SK-N-SH (cell line): ENCODE results near the gene PRKAB1. TPM values are rescaled to one million over a fixed set of nuclear protein-coding genes. Genes with fewer than 3 reads are reported as not detected.

Source experiments
- CTCF ChIA-PET: fragments of 300-600, 350-600 bp; formaldehyde crosslinking; extraction: SDS; loops from one replicate; lab custom pipeline; 2021; lab: Yijun Ruan, JAX
- POLR2A ChIA-PET: fragments of 350-600 bp; sonication (Branson Sonifier 250); formaldehyde crosslinking; extraction: SDS; loops from one replicate; lab custom pipeline; 2020; ENCODE audit warnings: antibody characterized with exemption, inconsistent platforms; lab: Yijun Ruan, JAX
- DNase-seq: peaks from one replicate; pipeline ENCODE4 v3.0.0; 2012
- H2AFZ ChIP-seq: fragments of 200-600 bp; sonication (generic); 2 replicates; pipeline ENCODE4 v1.8.1; 2016; ENCODE audit warnings: antibody characterized with exemption, mild to moderate bottlenecking, low read depth
- H3F3A ChIP-seq: fragments of 200-600 bp; sonication (generic); replicated peaks from 2 replicates; pipeline ENCODE3; 2016; ENCODE audit warnings: antibody characterized with exemption, mild to moderate bottlenecking; ENCODE audit not compliant: insufficient read depth
- H3K27ac ChIP-seq, 2 experiments: fragments of 200-500 bp in 1 of 2; fragments of 200-600 bp in 1 of 2; sonication (Bioruptor generic) in 1 of 2; sonication (generic), shearing (Covaris generic) in 1 of 2; 2 replicates each; pipeline versions ENCODE4 v1.5.1 to v1.6.1; 2014 to 2016; ENCODE audit warnings: low read depth in 2 of 2, inconsistent platforms in 1 of 2, low read length in 1 of 2, mild to moderate bottlenecking in 1 of 2, mixed read lengths in 1 of 2
- H3K27me3 ChIP-seq: fragments of 200-600 bp; sonication (generic), shearing (Covaris generic); 2 replicates; pipeline ENCODE4 v1.6.1; 2016; ENCODE audit warnings: mixed run types; ENCODE audit not compliant: insufficient read depth
- H3K36me3 ChIP-seq, 2 experiments: fragments of 200-500 bp in 1 of 2; fragments of 200-600 bp in 1 of 2; sonication (Bioruptor generic) in 1 of 2; sonication (generic) in 1 of 2; replicated peaks in 1 of 2; 2 replicates each; pipeline versions ENCODE3 to v1.5.1; 2014 to 2016; ENCODE audit warnings: low read length in 1 of 2, mild to moderate bottlenecking in 1 of 2; ENCODE audit not compliant: insufficient read depth in 2 of 2, control insufficient read depth in 1 of 2
- H3K4me1 ChIP-seq, 2 experiments: fragments of 200-500 bp in 1 of 2; fragments of 200-600 bp in 1 of 2; sonication (Bioruptor generic) in 1 of 2; sonication (generic), shearing (Covaris generic) in 1 of 2; 2 replicates each; pipeline versions ENCODE4 v1.5.1 to v1.6.1; 2014 to 2016; ENCODE audit warnings: low read depth in 1 of 2, low read length in 1 of 2, mixed run types in 1 of 2; ENCODE audit not compliant: insufficient read depth in 2 of 2, control insufficient read depth in 1 of 2
- H3K4me2 ChIP-seq: fragments of 200-600 bp; sonication (generic), shearing (Covaris generic); 2 replicates; pipeline ENCODE4 v1.6.1; 2017; ENCODE audit warnings: mixed run types
- H3K4me3 ChIP-seq, 2 experiments: fragments of 200-500 bp in 1 of 2; fragments of 200-600 bp in 1 of 2; sonication (Bioruptor generic) in 1 of 2; sonication (generic), shearing (Covaris generic) in 1 of 2; 2 replicates each; pipeline versions ENCODE4 v1.5.1 to v1.8.1; 2014 to 2016; ENCODE audit warnings: low read depth in 2 of 2, inconsistent platforms in 1 of 2, low read length in 1 of 2, mild to moderate bottlenecking in 1 of 2, mixed read lengths in 1 of 2, moderate library complexity in 1 of 2
- H3K79me2 ChIP-seq: fragments of 200-600 bp; sonication (generic); 2 replicates; pipeline ENCODE4 v1.8.1; 2017; ENCODE audit warnings: mild to moderate bottlenecking; ENCODE audit not compliant: insufficient read depth
- H3K9ac ChIP-seq: fragments of 200-600 bp; sonication (generic); 2 replicates; pipeline ENCODE4 v1.6.1; 2017; ENCODE audit warnings: mixed run types
- H3K9me2 ChIP-seq: fragments of 200-600 bp; sonication (generic); 2 replicates; pipeline ENCODE4 v1.6.1; 2017; ENCODE audit warnings: mixed run types
- H3K9me3 ChIP-seq: fragments of 200-600 bp; sonication (generic); 2 replicates; pipeline ENCODE4 v1.6.1; 2017; ENCODE audit warnings: mixed run types, mild to moderate bottlenecking, moderate library complexity
- H4K20me1 ChIP-seq: fragments of 200-600 bp; sonication (generic); 2 replicates; pipeline ENCODE4 v1.6.1; 2017; ENCODE audit warnings: mild to moderate bottlenecking, mixed run types; ENCODE audit not compliant: insufficient read depth
- CHD2 ChIP-seq: fragments of 150-350 bp; IDR thresholded peaks from 2 replicates; pipeline ENCODE4 v1.6.1; 2018; ENCODE audit warnings: low read length; ENCODE audit not compliant: partially characterized antibody
- ELF1 ChIP-seq: IDR thresholded peaks from 2 replicates; pipeline ENCODE4 v1.4.0; 2012
- EZH2phosphoT487 ChIP-seq: fragments of 200-600 bp; sonication (generic); IDR thresholded peaks from 2 replicates; pipeline ENCODE4 v1.6.1; 2017; ENCODE audit warnings: low read depth, mixed run types, mild to moderate bottlenecking, antibody characterized with exemption, moderate library complexity, borderline replicate concordance
- FOSL2 ChIP-seq: IDR thresholded peaks from 2 replicates; pipeline ENCODE4 v1.4.0; 2012; ENCODE audit warnings: low read depth, mild to moderate bottlenecking, moderate library complexity, borderline replicate concordance
- FOXJ3 ChIP-seq: sonication (generic); formaldehyde crosslinking; IDR thresholded peaks from 2 replicates; pipeline ENCODE4 v1.5.1; 2020; ENCODE audit warnings: mild to moderate bottlenecking, missing genetic modification reagents
- JUND ChIP-seq: IDR thresholded peaks from 2 replicates; pipeline ENCODE4 v1.4.0; 2012
- MXI1 ChIP-seq: IDR thresholded peaks from 2 replicates; pipeline ENCODE4 v1.6.1; 2012; ENCODE audit warnings: mild to moderate bottlenecking, low read depth, low read length, improper control_type of control experiment
- PBX3 ChIP-seq: IDR thresholded peaks from 2 replicates; pipeline ENCODE4; 2012
- RAD21 ChIP-seq: IDR thresholded peaks from 2 replicates; pipeline ENCODE4 v1.6.1; 2012; ENCODE audit warnings: mild to moderate bottlenecking, low read length
- RFX5 ChIP-seq: IDR thresholded peaks from 2 replicates; pipeline ENCODE4 v1.6.1; 2012; ENCODE audit warnings: mild to moderate bottlenecking, improper control_type of control experiment, low read length
- SMC3 ChIP-seq: IDR thresholded peaks from 2 replicates; pipeline ENCODE4 v1.6.1; 2012; ENCODE audit warnings: low read depth, low read length, improper control_type of control experiment
- TAF1 ChIP-seq: IDR thresholded peaks from 2 replicates; pipeline ENCODE4 v1.6.1; 2012; ENCODE audit warnings: low read depth, mild to moderate bottlenecking, low read length, moderate library complexity, borderline replicate concordance
- TCF12 ChIP-seq: IDR thresholded peaks from 2 replicates; pipeline ENCODE4 v1.4.0; 2012
- WGBS: methylation state at CpG from one replicate; pipeline ENCODE4 v1.1.6; 2017; ENCODE audit warnings: low lambda C conversion rate; 5-methylcytosine and 5-hydroxymethylcytosine counted together
- polyA plus RNA-seq, 3 experiments: library from polyadenylated mRNA; depleted of rRNA; stranded (reverse); fragments of >200 nt; gene quantifications; 2 replicates each; pipeline ENCODE4 v1.2.3, GENCODE V29; 2012

Gene PRKAB1
- polyA plus RNA-seq, 1 of the 3 experiments (the other 2 are of a cell fraction) = 28.9 TPM

- WGBS = 72% methylated on average over 5 of the region's 6 CpGs
Measured at GRCh38 chr12:119627686-119628085, 40.2 kb upstream of the PRKAB1 start.

GRCh38 chr12:119630223-119630780, 37.6 kb upstream of the PRKAB1 start:
- Histone ChIP-seq H4K20me1 (no peaks in the 10 kb centered on the region), H3K27me3 (no peaks in the 10 kb centered on the region), H3F3A (no peaks in the 10 kb centered on the region), H3K4me1 (peaks cover 0 to 8% of the 10 kb centered on the region in 2 experiments; a peak in 1 of 4 replicates), H3K9me3 (no peaks in the 10 kb centered on the region), H3K79me2 (no peaks in the 10 kb centered on the region), H3K4me3 (no peak overlapping the region), H3K4me2 (no peak overlapping the region), H3K9ac (no peak overlapping the region), H2AFZ (no peak overlapping the region), H3K27ac (no peak overlapping the region), H3K9me2 (no peaks in the 10 kb centered on the region), H3K36me3 (no peaks in the 10 kb centered on the region)
- TF ChIP-seq PBX3 = no peak
- CTCF ChIA-PET = no interaction called here
- 59% methylated on average over 7 of the region's 7 CpGs for WGBS
- POLR2A ChIA-PET = no interaction called here
- DNase-seq = no peak

More at GRCh38 chr12:119627686-119628085, 40.2 kb upstream of the PRKAB1 start:
- Histone ChIP-seq H3K36me3 (no peaks in the 10 kb centered on the region), H3K4me1 (peaks cover 0 to 19% of the 10 kb centered on the region in 2 experiments; a peak in 1 of 4 replicates), H3K9me2 (no peaks in the 10 kb centered on the region), H3K4me2 (no peak overlapping the region), H3K79me2 (no peaks in the 10 kb centered on the region), H3K27me3 (no peaks in the 10 kb centered on the region), H4K20me1 (no peaks in the 10 kb centered on the region), H3K9me3 (no peaks in the 10 kb centered on the region), H3F3A (no peaks in the 10 kb centered on the region), H3K4me3 (no peak overlapping the region), H2AFZ (no peak overlapping the region), H3K9ac (no peak overlapping the region), H3K27ac (no peak overlapping the region)
- CTCF ChIA-PET = interaction anchor here (0.9 to 1.0 kb wide), 2 partner anchors 16 to 183 kb away, joined by 3 read pairs; no protein-coding TSS in a partner anchor
- no peak for TF ChIP-seq SMC3
- TF ChIP-seq CHD2 = no peak
- no peak for TF ChIP-seq RAD21
- TF ChIP-seq ELF1 = no peak
- TF ChIP-seq FOXJ3 (CRISPR knock-in tag) = no peak
- no peak for TF ChIP-seq RFX5
- TF ChIP-seq EZH2phosphoT487 = no peak
- TF ChIP-seq MXI1 = no peak
- TF ChIP-seq FOSL2 = no peak
- no peak for TF ChIP-seq JUND
- TF ChIP-seq TAF1 = no peak
- TF ChIP-seq TCF12 = no peak
- POLR2A ChIA-PET = no interaction called here
- DNase-seq = no peak
